GM21723 (cell line): ENCODE measurements around the gene OGDHL.
A peak's percentile ranks its signal among the peaks of the same experiment; 100 is the strongest.
"Not testable (repeated sequence)": the region's sequence is repeated elsewhere in the genome, so short reads cannot be mapped to it uniquely, and the experiment has no call there.

ENCODE experiments used
- ATAC-seq: cut with Tn5 transposase; IDR thresholded peaks from one replicate; pipeline ENCODE4 v1.9.1; 2021; ENCODE audit warnings: mild to moderate bottlenecking, moderate library complexity; ENCODE audit not compliant: unreplicated experiment

The OGDHL gene

GRCh38 chr10:49761789-49762565, at the start of gene OGDHL:
OGDHL (minus strand) TSS chr10:49762323; CDS start chr10:49758592, 3,731 bp downstream.
- peak; percentile 87 for ATAC-seq

DNA sequence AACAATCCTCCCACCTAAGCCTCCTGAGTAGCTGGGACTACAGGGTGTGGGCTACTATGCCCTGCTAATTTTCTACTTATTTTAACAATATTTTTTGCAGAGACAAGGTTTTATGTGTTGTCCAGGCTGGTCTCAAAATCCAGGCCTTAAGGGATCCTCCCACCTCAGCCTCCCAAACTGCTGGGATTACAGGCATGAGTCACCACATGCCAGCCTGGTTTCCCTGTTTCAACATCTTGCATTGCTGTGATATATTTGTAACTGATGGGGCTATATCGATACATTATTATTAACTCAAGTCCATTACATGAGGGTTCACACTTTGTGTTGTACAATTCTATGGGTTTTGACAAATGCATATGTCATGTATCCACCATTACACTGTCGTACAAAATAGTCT, 41.9 kb upstream of the OGDHL start:
- ATAC-seq: no peak

GRCh38 chr10:49798275-49798674, 36.2 kb upstream of the OGDHL start:
- ATAC-seq: no peak

GRCh38 chr10:49791100-49791499, 29.0 kb upstream of the OGDHL start:
- no peak for ATAC-seq

DNA sequence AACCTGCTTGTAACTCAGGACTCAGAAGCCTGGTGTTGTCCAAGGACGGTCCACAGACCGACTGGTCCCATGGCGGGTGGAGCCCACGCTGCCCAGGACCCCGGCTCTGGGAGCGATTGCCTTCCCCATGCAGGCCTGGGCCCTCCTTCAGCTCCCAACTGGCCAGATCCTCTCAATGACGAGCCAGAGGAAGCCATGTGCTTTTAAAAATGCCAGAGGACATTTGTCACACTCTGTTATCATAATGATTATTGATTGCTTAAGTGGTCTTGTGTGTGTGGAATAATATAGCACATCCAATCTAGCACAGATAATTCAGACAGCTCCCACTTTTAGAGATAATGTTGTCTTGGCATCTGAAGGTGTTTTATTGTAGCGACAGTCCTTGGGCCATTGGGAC, 22.6 kb upstream of the OGDHL start:
- ATAC-seq: no peak

- ATAC-seq: no peak
Observed at GRCh38 chr10:49783645-49784044, 21.5 kb upstream of the OGDHL start.

- no peak for ATAC-seq
Observed at GRCh38 chr10:49781247-49781646, 19.1 kb upstream of the OGDHL start.

GRCh38 chr10:49778197-49778596, 16.1 kb upstream of the OGDHL start:
- ATAC-seq: no peak

GRCh38 chr10:49776851-49777250, 14.7 kb upstream of the OGDHL start:
- no peak for ATAC-seq

- no peak for ATAC-seq
Observed at GRCh38 chr10:49775014-49775413, 12.9 kb upstream of the OGDHL start.

GRCh38 chr10:49772944-49773343, 10.8 kb upstream of the OGDHL start:
- not testable (repeated sequence) for ATAC-seq

GRCh38 chr10:49771046-49771445, 8.9 kb upstream of the OGDHL start:
- not testable (repeated sequence) for ATAC-seq

DNA sequence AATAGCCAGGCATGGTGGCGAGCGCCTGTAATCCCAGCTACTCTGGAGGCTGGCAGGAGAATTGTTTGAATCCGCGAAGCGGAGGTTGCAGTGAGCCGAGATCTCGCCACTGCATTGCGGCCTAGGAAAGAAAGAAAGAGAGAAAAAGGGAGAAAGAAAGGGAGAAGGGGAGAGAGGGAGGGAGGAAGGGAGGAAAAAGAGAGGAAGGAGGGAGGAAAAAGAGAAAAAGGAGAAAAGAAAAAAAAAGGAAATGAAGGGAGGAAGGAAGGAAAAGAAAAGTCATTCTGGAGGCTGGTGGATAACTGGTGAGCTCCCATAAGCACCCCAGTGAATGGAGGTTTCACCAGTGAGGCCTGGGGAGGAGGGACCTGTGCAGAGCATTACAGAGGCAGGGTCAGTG, 7.6 kb upstream of the OGDHL start:
- no peak for ATAC-seq

GRCh38 chr10:49768731-49769130, 6.6 kb upstream of the OGDHL start:
- no peak for ATAC-seq

GRCh38 chr10:49768329-49768728, 6.2 kb upstream of the OGDHL start:
- no peak for ATAC-seq

- no peak for ATAC-seq
Observed at GRCh38 chr10:49767752-49768151, 5.6 kb upstream of the OGDHL start.

GRCh38 chr10:49766484-49766883, 4.4 kb upstream of the OGDHL start:
- ATAC-seq: no peak

DNA sequence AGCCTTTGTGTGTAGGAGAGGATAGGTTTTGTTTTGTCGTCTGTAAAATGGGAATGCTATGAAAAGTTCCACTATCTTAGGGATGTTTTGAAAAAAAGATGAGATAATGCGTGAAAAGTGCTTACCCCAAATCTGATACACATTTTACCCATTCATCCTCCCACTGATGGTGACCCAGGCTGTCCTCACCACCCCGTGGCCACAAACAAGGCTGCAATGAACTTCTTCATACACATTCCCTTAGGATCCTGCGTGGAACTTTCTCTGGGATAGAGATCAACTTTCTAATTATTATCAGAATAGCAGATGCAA, 399 bp upstream of the OGDHL start:
- no peak for ATAC-seq

- no peak for ATAC-seq
Observed at GRCh38 chr10:49761201-49761788, 828 bp downstream of the OGDHL start.

DNA sequence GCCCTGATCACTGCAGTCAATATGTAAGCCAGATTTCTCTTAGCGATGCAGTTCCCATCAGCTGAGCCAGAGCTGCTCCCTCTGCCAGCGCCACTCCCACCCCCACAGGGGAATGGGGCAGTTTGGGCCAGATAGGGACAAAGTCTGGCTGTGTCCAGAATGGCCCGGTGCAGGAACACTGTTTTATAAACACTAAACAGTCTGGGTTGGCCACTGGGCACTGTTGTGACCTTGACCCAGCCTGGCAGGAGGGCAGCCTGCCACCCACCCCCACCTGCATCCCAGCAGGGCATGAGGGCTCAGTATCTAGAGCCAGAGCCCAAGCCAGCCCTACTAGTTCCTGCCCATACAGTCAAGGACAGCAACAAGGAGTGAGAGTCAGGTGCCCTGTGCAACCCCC, 1.3 kb downstream of the OGDHL start:
- no peak for ATAC-seq

GRCh38 chr10:49759787-49760551, 2.2 kb downstream of the OGDHL start:
- ATAC-seq: no peak
